Activated T-cell treated with anti-CD3 and anti-CD28 coated beads, Interleukin-2, amount 50 U/mL, for 24 hours (primary cell): ENCODE measurements around the gene POU1F1.

Experiments
- DNase-seq: peaks from one replicate; pipeline ENCODE4 v3.0.0-alpha.2; 2020
- H3K27ac Mint-ChIP-seq: 2 replicates; pipeline ENCODE4 v1.8.0; 2020; ENCODE audit warnings: mild to moderate bottlenecking, mixed read lengths
- H3K27me3 Mint-ChIP-seq: 2 replicates; pipeline ENCODE4 v1.8.0; 2020; ENCODE audit warnings: mixed read lengths
- H3K36me3 Mint-ChIP-seq: 2 replicates; pipeline ENCODE4 v1.8.0; 2020; ENCODE audit warnings: low read depth, mixed read lengths
- H3K4me1 Mint-ChIP-seq: 2 replicates; pipeline ENCODE4 v1.8.0; 2020; ENCODE audit warnings: low read depth, mixed read lengths
- H3K4me3 Mint-ChIP-seq: 2 replicates; pipeline ENCODE4 v1.8.0; 2020; ENCODE audit warnings: mild to moderate bottlenecking, moderate library complexity, mixed read lengths
- H3K9me3 Mint-ChIP-seq: 2 replicates; pipeline ENCODE4 v1.8.0; 2020; ENCODE audit warnings: mixed read lengths

The POU1F1 gene

DNA sequence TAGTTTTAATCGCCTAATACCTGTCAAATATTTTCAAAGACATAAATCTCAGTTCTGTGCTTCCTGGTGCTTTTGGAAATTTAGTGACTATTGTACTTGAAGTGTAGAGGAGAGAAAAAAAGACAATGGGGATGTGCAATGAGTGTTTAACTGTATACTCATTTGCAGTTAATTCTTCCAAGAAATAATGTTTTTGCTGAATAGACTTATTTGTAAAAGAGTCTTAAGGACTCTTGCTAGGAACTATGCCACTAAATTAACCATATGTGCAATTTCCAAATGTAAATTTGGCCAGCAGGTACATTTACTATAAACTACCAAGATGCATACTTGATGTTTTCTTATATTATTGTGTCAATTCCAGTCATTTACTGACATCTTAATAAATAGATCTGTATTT lies 47.3 kb downstream of the POU1F1 start:
- Mint-ChIP-seq H3K4me1 (peaks cover 53% of the 10 kb centered on the region), H3K4me3 (peak overlapping the region; percentile 99), H3K27ac (no peak overlapping the region), H3K36me3 (peaks cover 17% of the 10 kb centered on the region), H3K27me3 (peaks cover 10% of the 10 kb centered on the region), H3K9me3 (no peaks in the 10 kb centered on the region)
- no peak for DNase-seq

DNA sequence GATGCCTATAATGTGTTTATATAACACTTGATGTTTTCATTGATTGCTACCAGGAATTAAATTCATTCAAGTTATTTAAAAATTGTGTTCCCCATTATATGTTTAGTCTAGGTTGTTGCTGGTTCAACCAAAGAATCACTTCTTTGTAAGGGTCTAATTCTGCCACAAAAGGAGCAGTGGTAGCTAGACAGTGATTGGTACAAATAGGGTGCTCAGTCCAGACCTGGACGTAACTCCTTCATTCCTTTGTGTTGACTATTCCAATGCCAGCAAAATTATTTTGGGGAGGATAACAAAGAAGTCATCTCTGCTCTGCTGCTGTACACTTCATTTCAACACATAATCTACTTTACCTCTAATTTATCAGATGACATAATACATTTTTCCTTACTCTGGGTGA lies 48.1 kb downstream of the POU1F1 start:
- Mint-ChIP-seq H3K27ac (peak overlapping the region; percentile 98), H3K4me3 (peak overlapping the region; percentile 99), H3K9me3 (no peaks in the 10 kb centered on the region), H3K4me1 (peaks cover 48% of the 10 kb centered on the region), H3K27me3 (peaks cover 11% of the 10 kb centered on the region), H3K36me3 (peaks cover 17% of the 10 kb centered on the region)
- DNase-seq, result no peak

DNA sequence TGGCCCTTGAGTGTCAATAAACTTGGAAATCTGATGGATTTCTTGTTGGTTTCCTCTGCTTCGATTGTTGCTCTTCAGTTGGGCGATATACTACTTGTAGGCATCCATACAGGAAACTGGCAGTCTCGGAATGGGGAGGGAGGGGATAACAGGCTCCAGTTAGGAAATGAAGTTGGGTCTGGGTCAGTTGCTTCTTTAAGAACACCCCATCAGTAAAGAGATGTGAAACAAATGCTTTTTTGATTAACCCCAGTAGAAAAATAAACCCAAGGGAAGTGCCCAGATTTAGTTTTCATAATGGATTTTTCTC lies 48.6 kb downstream of the POU1F1 start:
- H3K36me3 Mint-ChIP-seq, result peaks cover 17% of the 10 kb centered on the region

DNA sequence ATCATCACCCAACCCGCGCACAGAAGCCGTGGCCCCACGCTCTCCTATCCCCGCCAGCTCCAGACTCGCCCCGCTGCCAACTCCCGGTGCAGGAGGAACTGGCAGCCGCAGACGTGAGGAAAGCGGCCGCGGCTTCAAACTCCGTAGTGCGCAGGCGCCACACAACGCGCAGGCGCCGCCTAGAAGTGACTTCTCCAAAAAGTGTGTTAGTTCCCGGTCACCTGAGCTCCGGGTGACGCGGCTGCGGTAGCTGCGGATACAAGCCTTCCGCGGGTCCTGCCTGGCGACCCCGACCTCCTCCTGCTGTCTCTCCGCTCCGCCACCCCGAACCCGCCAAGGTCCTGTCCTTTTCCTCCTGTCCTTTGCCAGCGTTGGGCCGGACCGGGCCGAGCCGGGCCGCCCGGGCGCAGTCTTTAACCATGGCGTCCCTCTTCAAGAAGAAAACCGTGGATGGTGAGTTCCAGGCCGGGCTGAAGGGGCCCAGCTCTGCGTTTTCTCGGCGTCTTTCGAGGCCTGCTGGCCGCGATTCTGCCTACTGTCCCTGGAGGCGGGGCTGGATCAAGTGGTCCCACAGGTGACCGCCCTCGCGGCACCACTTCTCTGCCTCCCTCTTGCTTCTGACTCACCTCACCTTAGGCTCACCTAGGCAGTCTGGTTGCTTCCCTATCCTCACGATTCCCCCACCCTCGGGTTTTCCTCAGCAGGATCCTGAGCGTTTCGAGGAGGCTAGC lies 49.1 kb downstream of the POU1F1 start, which contains the start of gene CHMP2B:
CHMP2B (plus strand) TSS at position 206 of the 731 bp plus-strand sequence; CDS start at position 420, 214 bp downstream.
- peaks cover 39% of the 10 kb centered on the region for H3K4me1 Mint-ChIP-seq
- peaks cover 3% of the 10 kb centered on the region for H3K9me3 Mint-ChIP-seq
- H3K4me3 Mint-ChIP-seq, result peak within 1 kb of the TSS; percentile 99
- peak within 1 kb of the TSS; percentile 98 for H3K27ac Mint-ChIP-seq
- peaks cover 18% of the 10 kb centered on the region for H3K27me3 Mint-ChIP-seq
- H3K36me3 Mint-ChIP-seq, result peaks cover 14% of the 10 kb centered on the region
- DNase-seq, result peak; percentile 94

More for the DNA sequence above, 48.6 kb downstream of the POU1F1 start:
- H3K4me3 Mint-ChIP-seq, result peak overlapping the region; percentile 99
- H3K27ac Mint-ChIP-seq, result peak overlapping the region; percentile 98
- H3K4me1 Mint-ChIP-seq, result peaks cover 43% of the 10 kb centered on the region
- H3K27me3 Mint-ChIP-seq, result peaks cover 14% of the 10 kb centered on the region
- H3K9me3 Mint-ChIP-seq, result peaks cover 3% of the 10 kb centered on the region
- DNase-seq, result no peak

DNA sequence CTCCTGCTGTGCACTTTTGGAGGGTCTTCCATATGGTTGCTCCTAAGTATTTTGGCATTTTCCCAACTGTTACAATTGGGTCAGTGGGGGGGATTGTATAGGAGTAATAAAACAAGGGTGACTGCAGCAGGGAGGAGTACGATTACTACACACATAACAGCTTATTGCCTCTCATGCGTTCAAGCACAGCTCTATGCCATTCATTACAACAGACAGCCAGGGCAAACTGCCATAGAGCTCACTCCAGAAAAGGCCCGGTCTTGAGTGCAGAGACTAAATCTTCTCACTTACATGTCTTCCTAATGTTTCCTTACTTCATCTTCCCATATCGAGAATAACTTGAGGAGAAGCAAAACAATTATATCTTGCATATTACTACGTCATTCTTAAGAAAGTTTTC lies 50.7 kb downstream of the POU1F1 start:
- peaks cover 29% of the 10 kb centered on the region for H3K4me1 Mint-ChIP-seq
- no peak overlapping the region for H3K27ac Mint-ChIP-seq
- no peak for DNase-seq
- H3K27me3 Mint-ChIP-seq, result peaks cover 28% of the 10 kb centered on the region
- H3K36me3 Mint-ChIP-seq, result peaks cover 14% of the 10 kb centered on the region
- H3K4me3 Mint-ChIP-seq, result peak overlapping the region; percentile 57
- H3K9me3 Mint-ChIP-seq, result peaks cover 3% of the 10 kb centered on the region

DNA sequence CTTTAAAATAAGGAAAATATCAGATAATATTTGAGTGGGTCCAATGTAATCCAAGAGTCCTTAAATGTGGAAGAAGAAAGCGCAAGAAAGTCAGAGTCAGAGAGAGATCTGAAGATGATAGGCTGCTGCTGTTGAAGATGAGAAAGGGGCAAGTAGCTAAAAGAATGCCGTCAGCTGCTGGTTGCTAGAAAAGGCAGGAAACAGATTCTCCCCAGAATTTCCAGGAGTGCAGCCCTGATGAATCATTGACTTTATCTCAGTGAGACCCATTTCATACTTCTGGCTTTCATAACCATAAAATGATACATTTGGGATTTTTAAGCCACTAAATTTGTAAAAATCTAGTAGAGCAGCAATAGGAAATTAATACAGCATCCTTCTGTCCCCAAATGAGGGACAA lies 56.8 kb downstream of the POU1F1 start:
- no peak overlapping the region for H3K27ac Mint-ChIP-seq
- peaks cover 58% of the 10 kb centered on the region for H3K27me3 Mint-ChIP-seq

DNA sequence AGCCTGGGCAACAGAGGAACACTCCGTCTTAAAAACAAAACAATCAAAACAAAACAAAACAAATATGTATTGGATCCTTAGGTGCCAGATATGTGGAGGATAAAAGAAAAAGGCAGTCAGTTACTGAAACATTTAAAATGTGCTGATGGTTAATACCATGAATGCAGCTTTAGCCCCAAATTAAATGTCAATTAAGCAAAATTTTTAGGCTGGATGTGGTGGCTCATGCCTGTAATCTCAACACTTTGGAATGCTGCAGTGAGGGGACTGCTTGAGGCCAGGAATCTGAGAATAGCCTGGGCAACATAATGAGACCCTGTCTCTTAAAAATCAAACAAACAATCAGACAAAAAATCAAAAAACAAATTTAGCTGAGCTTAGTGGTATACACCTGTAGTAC lies 57.8 kb downstream of the POU1F1 start:
- H3K27ac Mint-ChIP-seq, result no peak overlapping the region
- H3K36me3 Mint-ChIP-seq, result no peaks in the 10 kb centered on the region
- no peak for DNase-seq
- H3K27me3 Mint-ChIP-seq, result peaks cover 65% of the 10 kb centered on the region
- peaks cover 3% of the 10 kb centered on the region for H3K9me3 Mint-ChIP-seq
- H3K4me1 Mint-ChIP-seq, result no peaks in the 10 kb centered on the region
- no peak overlapping the region for H3K4me3 Mint-ChIP-seq

More for the DNA sequence above, 56.8 kb downstream of the POU1F1 start:
- no peak for DNase-seq
- Mint-ChIP-seq H3K4me1 (no peaks in the 10 kb centered on the region), H3K4me3 (no peak overlapping the region), H3K36me3 (no peaks in the 10 kb centered on the region), H3K9me3 (peaks cover 3% of the 10 kb centered on the region)
